C1 segment of cervical spinal cord (tissue), 14 donors: ENCODE measurements around the gene NDUFS6.
"Not testable (repeated sequence)": the region's sequence is repeated elsewhere in the genome, so short reads cannot be mapped to it uniquely, and the experiment has no call there.

Source experiments
- DNase-seq, 14 donors: peaks; one replicate each; lab custom pipeline; 2025; lab: John Stamatoyannopoulos, UW

The NDUFS6 gene

DNA sequence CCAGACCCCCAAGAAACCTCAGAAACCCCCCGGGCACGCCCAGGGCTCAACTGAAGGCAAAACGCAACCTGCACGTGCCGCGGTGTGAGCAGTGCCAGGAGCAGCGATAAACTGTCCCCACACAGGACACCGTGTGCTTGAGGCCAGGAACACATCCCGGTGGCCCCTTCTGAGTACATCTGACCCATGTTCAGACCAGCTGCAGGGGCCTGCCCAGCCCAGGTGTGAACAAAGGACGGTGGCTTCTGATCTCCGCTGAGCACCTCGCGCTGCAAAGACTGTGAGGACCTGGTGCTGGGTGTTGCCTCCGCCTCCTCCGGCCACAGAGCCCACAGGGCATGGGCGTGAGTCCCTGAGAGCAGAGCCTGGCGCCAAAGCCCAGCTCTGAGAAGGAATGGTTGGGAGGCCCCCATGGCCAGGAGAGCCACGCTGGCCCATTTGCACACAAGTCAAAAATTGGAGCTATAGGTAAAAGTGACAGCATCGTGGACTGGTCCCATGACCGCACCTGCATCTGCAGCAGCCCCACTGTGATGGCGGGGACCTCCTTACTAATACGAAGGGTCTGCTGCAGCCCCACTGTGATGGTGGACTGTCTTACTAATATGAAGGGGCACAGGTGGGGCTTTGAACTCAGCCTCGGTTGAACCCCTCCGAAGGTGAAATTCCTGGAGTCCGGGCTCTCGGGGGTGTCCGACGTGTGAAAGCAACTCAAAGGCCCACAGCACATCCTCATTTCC is 31.5 kb downstream of the NDUFS6 start:
- DNase-seq: no peak

- DNase-seq: no peak
These were observed 32.2 kb downstream of the NDUFS6 start for GRCh38 chr5:1833264-1834021.

DNA sequence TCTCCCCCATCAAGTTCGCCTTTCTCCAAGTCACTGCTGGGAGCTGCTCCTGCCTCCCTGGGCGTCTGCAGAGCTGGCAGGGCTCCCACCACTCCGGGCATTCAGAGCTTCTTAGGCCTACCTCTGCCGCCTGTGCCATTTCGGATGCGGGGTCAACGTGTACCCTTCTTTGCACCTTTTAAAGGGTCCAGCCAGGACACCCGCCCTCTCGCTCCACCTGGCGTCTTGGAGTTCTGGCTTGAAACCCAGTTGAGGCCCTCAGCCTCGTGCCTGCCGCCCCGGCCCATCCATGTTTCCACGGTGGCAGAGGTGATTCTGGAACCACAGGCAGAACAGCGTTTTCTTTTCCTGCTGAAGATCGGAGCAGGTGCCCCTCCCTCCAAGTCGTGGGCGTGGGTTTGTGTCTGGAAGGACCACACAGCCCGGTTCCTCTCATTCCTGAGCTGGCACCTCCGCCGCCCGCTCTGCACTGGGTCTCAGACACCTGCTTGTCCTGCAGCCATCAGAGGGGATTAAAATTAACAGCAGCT is 32.9 kb downstream of the NDUFS6 start:
- DNase-seq: no peak

GRCh38 chr5:1834721-1835429 is 33.7 kb downstream of the NDUFS6 start:
- no peak for DNase-seq

DNA sequence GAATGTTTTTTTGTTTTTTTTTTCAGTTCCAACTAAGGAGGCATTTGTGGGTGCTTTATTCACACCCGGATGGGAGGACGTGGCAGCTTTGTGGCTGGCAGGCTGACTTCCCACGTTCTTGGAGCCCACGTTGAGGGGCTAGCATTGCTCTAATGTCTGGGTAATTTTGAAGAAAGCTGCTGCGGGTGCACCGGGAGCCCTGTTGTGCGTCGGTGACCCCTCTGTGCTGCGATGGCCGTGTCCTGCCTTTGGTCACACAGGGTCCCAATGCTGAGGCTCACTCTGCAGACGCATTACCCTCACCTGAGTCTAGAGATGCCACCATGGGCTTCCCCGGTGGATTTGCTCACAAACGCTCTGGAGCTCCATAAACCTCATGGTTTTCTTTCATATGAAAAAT is 34.2 kb downstream of the NDUFS6 start:
- no peak for DNase-seq

GRCh38 chr5:1836176-1836890 is 35.1 kb downstream of the NDUFS6 start:
- no peak for DNase-seq

DNA sequence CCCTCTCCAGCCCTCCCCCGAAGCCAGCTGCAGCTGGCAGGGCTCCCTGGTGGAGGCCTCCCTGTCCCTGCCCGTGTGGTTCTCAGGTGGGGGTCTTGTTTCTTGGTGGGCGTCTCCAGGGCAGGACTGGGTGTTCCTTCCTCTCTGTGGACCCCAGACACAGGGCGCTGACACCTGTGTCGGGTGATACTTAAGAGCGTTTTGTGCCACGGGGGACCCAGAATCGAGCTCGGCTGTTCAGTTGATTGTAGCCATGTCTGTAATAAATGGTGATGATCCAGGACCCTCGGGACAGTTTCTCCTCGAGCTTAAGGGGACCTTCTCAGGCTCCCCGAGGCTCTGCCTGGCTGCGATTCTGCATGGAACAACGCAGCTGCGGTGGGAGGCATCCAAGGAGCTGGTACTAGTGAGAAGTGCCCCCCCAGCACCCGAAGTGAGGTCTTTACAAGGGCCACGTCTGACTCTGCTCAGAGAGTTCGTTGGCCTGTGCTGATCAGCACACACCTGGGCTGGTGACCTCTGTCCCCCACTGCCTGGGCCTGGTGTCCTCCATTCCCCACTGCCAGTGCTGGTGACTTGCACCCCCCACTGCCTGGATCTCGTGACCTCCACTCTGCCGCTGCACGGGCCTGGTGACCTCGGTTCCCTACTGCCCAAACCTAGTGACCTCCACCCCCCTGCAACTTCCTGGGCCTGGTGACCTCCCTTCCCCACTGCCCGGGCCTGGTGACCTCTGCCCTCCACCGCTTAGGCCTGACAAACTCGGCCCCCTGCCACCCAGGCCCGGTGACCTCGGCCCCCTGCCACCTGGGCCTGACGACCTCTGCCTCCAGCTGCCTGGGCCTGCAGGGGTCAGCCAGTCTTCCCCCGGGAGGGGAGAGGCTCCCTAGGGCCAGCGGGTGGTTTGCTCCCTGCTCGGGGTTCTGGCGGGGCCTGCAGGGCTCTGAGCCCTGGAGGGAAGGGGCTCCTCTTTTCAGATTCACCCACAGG is 36.0 kb downstream of the NDUFS6 start:
- DNase-seq: no peak

GRCh38 chr5:1838013-1838412 is 36.8 kb downstream of the NDUFS6 start:
- no peak for DNase-seq

GRCh38 chr5:1840071-1840547 is 38.9 kb downstream of the NDUFS6 start:
- no peak for DNase-seq

DNA sequence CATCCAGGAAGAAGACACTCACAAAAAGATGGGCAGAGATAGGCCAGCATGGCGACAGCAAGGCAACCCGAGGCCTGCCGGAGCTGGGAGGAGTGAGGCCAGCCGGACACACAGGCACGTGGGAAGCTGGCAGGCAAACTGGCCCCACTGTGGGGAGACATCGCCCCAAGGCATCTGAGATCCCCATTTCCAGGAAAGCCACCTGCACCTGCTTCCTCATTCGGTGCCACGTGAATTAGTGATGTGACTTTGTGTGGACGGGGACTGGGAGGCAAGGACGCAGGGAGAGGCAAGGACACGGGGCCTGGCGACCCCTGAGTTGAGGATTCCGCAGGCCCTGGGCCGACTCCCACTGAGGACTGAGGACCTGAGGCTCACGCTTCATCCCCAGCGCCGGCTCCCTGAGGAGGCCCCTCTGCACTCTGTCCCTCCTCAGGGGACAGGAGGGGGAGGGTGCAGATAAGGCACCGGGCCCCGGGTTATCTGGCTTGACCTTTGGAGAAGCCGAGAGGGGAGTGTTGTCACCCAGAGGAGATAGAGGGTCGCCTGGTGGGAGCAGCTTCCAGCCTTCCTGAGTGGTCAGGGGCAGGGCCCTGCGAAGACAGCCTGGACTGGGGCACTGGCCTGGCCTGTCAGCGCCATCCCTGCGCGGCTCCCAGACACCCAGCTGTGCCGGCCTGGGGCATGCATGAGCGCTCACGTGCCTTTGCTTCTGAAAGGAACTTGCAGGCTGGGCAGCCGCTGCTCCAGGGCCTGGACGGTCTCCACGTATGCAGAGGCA is 39.7 kb downstream of the NDUFS6 start:
- no peak for DNase-seq

DNA sequence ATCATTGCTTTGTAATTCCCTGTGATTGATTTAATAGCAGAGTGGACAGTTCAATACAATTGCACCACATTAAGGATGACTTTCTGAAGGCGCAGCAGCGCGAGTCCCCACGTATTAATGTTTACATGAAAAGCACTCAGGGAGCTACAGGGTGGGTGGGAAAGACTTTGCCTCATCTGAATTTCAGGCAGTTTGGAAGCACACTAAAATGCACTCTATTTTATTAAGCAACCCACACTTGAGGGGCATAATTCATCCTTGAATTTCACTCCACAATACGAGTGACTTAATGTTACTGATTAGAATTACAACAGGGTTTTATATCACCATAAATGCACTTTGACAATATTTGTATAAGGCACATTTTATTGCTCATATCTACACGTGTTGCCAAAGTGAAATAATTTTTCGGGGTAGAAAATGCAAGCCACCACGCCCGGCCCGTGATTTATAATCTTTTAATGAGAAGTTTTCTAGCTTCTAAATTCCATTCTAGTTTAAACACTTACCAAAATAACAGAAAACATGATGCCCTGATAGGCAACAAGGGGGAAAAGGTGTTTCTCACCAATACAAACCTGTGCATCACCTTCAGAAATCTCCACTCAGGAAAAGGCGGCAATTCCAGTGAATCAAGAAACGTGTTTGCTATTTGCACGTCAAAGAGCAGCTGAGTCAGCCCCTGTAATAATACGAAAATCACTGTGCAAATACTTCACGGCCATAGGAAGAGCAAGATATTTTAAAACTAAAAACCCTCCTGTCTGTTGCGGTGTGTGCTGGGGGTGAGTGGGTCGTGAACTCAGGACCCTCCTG is 41.0 kb downstream of the NDUFS6 start:
- DNase-seq: no peak

DNA sequence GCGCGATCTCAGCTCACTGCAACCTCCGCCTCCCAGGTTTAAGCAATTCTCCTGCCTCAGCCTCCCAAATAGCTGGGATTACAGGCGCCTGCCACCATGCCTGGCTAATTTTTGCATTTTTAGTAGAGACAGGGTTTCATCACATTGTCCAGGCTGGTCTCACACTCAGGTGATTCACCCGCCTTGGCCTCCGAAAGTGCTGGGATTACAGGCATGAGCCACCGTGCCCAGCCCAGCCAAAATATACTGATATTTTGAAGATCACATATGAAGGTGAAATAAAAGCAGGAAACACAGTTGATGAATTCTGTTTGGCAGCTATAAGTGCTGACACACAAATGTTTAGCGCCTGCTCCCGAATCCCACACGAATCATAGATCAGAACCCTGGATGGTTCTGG is 42.6 kb downstream of the NDUFS6 start:
- DNase-seq: not testable (repeated sequence)

- DNase-seq: no peak
These were observed 43.7 kb downstream of the NDUFS6 start for GRCh38 chr5:1844708-1845436.

- no peak for DNase-seq
These were observed 44.5 kb downstream of the NDUFS6 start for GRCh38 chr5:1845696-1846095.

GRCh38 chr5:1846583-1846982 is 45.4 kb downstream of the NDUFS6 start:
- DNase-seq: no peak

DNA sequence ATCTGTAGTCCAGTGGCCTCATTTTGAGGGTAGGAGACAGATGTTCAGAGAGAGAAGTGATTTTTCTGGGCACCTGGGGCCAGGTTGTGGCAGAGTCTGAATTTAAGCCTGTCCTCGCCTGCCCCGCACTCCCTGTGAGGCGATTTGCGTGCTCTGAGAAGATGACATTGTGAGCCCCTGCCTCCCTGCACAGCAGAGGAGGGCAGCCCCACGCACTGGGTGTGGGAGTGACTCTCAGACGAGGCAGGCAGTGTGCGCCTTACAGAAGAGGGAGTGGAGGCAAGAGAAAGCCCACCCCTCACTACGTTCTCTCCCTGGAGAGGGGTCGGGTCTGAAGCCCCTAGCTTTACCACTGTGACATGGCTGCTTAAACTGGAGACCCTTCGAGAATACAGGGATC is 45.8 kb downstream of the NDUFS6 start:
- no peak for DNase-seq

DNA sequence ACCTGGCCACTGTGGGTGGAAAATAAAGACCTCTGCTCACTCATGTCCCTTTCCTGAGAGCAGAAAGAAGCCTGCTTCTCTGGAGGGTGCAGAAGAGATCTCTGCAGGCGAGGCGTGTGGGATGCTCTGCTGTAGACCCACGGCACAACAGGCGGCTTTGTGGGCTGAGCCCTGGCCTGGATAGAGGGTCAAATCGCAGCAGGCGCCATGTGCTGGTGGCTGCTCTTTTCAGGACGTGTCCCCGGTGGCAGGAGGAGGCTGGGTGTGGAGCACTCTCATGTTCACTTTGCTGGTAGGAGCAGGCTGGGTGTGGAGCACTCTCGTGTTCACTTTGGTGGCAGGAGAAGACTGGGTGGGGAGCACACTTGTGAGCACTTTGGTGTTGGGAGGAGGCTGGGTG is 46.4 kb downstream of the NDUFS6 start:
- no peak for DNase-seq
